Gastrocnemius medialis (tissue), 4 donors: ENCODE results near the gene ZBTB16. TPM values are rescaled to one million over a fixed set of nuclear protein-coding genes. Genes with fewer than 3 reads are reported as not detected.

Experiments
- ATAC-seq, 2 donors: fragments of 150-250 bp; one replicate each; pipeline ENCODE4 v1.9.1; 2016
- DNase-seq, 2 donors: peaks; one replicate each; pipeline ENCODE4 v3.0.0-alpha.2; 2019
- H3K27ac ChIP-seq, 4 donors: fragments of 200-600 bp; sonication (generic); 1 replicate in 1 of 4; 2 replicates in 3 of 4; pipeline ENCODE4 v1.5.1; 2016 to 2018; ENCODE audit warnings: mild to moderate bottlenecking in 2 of 4, moderate library complexity in 1 of 4
- H3K27me3 ChIP-seq, 3 donors: fragments of 200-600 bp; sonication (generic) in 2 of 3; 1 replicate in 1 of 3; 2 replicates in 2 of 3; pipeline versions ENCODE4 v1.5.1 to v1.6.0; 2016 to 2019; ENCODE audit warnings: mild to moderate bottlenecking in 1 of 3, moderate library complexity in 1 of 3
- H3K36me3 ChIP-seq, 2 donors: fragments of 200-600 bp; sonication (generic) in 1 of 2; one replicate each; pipeline ENCODE4 v1.5.1; 2017 to 2018
- H3K4me1 ChIP-seq, 2 donors: fragments of 200-600 bp; sonication (generic) in 1 of 2; one replicate each; pipeline ENCODE4 v1.5.1; 2016 to 2017; ENCODE audit warnings: mild to moderate bottlenecking in 2 of 2
- H3K4me3 ChIP-seq, 4 donors: fragments of 200-600 bp; sonication (generic) in 3 of 4; 1 replicate in 1 of 4; 2 replicates in 3 of 4; pipeline ENCODE4 v1.5.1; 2016 to 2019; ENCODE audit warnings: mild to moderate bottlenecking in 2 of 4
- H3K9me3 ChIP-seq, 3 donors: fragments of 200-600 bp; sonication (generic) in 2 of 3; 1 replicate in 1 of 3; 2 replicates in 2 of 3; pipeline ENCODE4 v1.5.1; 2016 to 2019
- CTCF ChIP-seq, 5 experiments: fragments of 450-650 bp in 3 of 5; fragments of 200-600 bp in 2 of 5; sonication (generic) in 2 of 5; IDR thresholded peaks in 4 of 5; conservative IDR thresholded peaks in 1 of 5; 1 replicate in 4 of 5; 2 replicates in 1 of 5; pipeline ENCODE4 v1.5.1; 2016 to 2019; ENCODE audit warnings: antibody characterized with exemption in 5 of 5, mild to moderate bottlenecking in 3 of 5, moderate library complexity in 3 of 5
- POLR2A ChIP-seq, 2 donors: fragments of 450-650 bp; IDR thresholded peaks; one replicate each; pipeline ENCODE4 v1.6.1; 2017; ENCODE audit warnings: antibody characterized with exemption in 2 of 2, mild to moderate bottlenecking in 2 of 2, moderate library complexity in 2 of 2
- in situ Hi-C, 4 donors: fragments of 200-750 bp; cut with MboI; loops; one replicate each; pipeline versions ENCODE4 v1.15.0 to v1.8.0; 2017; ENCODE audit warnings: low sequenced_read_pairs in 4 of 4
- intact Hi-C: fragments of 100-400 bp; cut with DNase I; formaldehyde crosslinking; loops from one replicate; pipeline ENCODE4 v1.15.1; 2023; ENCODE audit warnings: low total_unique reads
- total RNA-seq, 4 donors: library from RNA; depleted of rRNA; stranded (reverse); fragments of >200 nt; gene quantifications; one replicate each; pipeline versions ENCODE4 v1.1.0 to v1.2.3, GENCODE V29; 2016

ZBTB16 gene
- total RNA-seq, 4 donors from 2014 or later: 156 to 250 (median 196) TPM

GRCh38 chr11:114099392-114100178 is 40.1 kb downstream of the ZBTB16 start:
- in situ Hi-C loops (no loop called here), intact Hi-C loops (loop anchor here (1.0 to 2.0 kb wide), 3 partner anchors 17 to 61 kb away; no protein-coding TSS in a partner anchor)
- TF ChIP-seq POLR2A (IDR thresholded peaks at IDR 0.05) (peak; percentile 24 to 69), CTCF (IDR thresholded peaks at IDR 0.05 in 4 of 5, conservative IDR thresholded peaks at IDR 0.05 in 1 of 5) (no peak)
- DNase-seq: peak; percentile 53 to 80
- H3K9me3 ChIP-seq: no peaks in the 10 kb centered on the region
- ATAC-seq: peak; percentile 48 to 81
- peaks cover 97 to 98% of the 10 kb centered on the region in 2 donors for H3K4me1 ChIP-seq
- no peaks in the 10 kb centered on the region for H3K36me3 ChIP-seq
- H3K27ac ChIP-seq: peak overlapping the region; percentile 94 to 99 (median 96)
- peak overlapping the region; percentile 11 to 43 (median 24) for H3K4me3 ChIP-seq
- no peaks in the 10 kb centered on the region for H3K27me3 ChIP-seq

GRCh38 chr11:114102993-114103896 is 43.7 kb downstream of the ZBTB16 start:
- ATAC-seq: no peak
- intact Hi-C loops (loop anchor here (2.0 kb wide), 1 partner anchor 36 kb away; no protein-coding TSS in a partner anchor), in situ Hi-C loops (no loop called here)
- Histone ChIP-seq H3K4me3 (peak overlapping the region in 3 of 4 donors; percentile 2 to 43 (median 6)), H3K27ac (peak overlapping the region; percentile 94 to 99 (median 96)), H3K36me3 (no peaks in the 10 kb centered on the region), H3K27me3 (no peaks in the 10 kb centered on the region), H3K9me3 (no peaks in the 10 kb centered on the region), H3K4me1 (peaks cover 99 to 100% of the 10 kb centered on the region in 2 donors)
- DNase-seq: no peak
- TF ChIP-seq CTCF (IDR thresholded peaks at IDR 0.05 in 4 of 5, conservative IDR thresholded peaks at IDR 0.05 in 1 of 5): no peak
- no peak for TF ChIP-seq POLR2A (IDR thresholded peaks at IDR 0.05)

GRCh38 chr11:114105611-114106010 is 46.1 kb downstream of the ZBTB16 start:
- no peak for DNase-seq
- Histone ChIP-seq H3K27me3 (no peaks in the 10 kb centered on the region), H3K27ac (peak overlapping the region; percentile 94 to 99 (median 96)), H3K36me3 (no peaks in the 10 kb centered on the region), H3K4me1 (peaks cover 100% of the 10 kb centered on the region in 2 donors), H3K4me3 (peak overlapping the region in 2 of 4 donors; percentile 2 to 27), H3K9me3 (no peaks in the 10 kb centered on the region)
- TF ChIP-seq POLR2A (IDR thresholded peaks at IDR 0.05) (no peak), CTCF (IDR thresholded peaks at IDR 0.05 in 4 of 5, conservative IDR thresholded peaks at IDR 0.05 in 1 of 5) (no peak)
- in situ Hi-C loops: no loop called here
- no peak for ATAC-seq
- intact Hi-C loops: no loop called here

GRCh38 chr11:114106047-114106446 is 46.5 kb downstream of the ZBTB16 start:
- intact Hi-C loops (no loop called here), in situ Hi-C loops (no loop called here)
- H3K36me3 ChIP-seq: no peaks in the 10 kb centered on the region

More at GRCh38 chr11:114106047-114106446, 46.5 kb downstream of the ZBTB16 start:
- Histone ChIP-seq H3K9me3 (no peaks in the 10 kb centered on the region), H3K27ac (peak overlapping the region; percentile 94 to 99 (median 96)), H3K4me3 (no peak overlapping the region), H3K4me1 (peaks cover 99% of the 10 kb centered on the region in 2 donors), H3K27me3 (no peaks in the 10 kb centered on the region)
- DNase-seq (no peak), ATAC-seq (no peak)
- TF ChIP-seq CTCF (IDR thresholded peaks at IDR 0.05 in 4 of 5, conservative IDR thresholded peaks at IDR 0.05 in 1 of 5) (no peak), POLR2A (IDR thresholded peaks at IDR 0.05) (no peak)
